Measurements from ENCODE around the gene CNIH3. TPM values are rescaled to one million over a fixed set of nuclear protein-coding genes. Genes with fewer than 3 reads are reported as not detected.

Gene CNIH3
- polyA plus RNA-seq, 1 donor (not counting 4 experiments of a cell fraction or from before 2014, with no cell fraction given) = 0.81 TPM

GRCh38 chr1:224718470-224719053, 102.4 kb downstream of the CNIH3 start:
- no peak overlapping the region for H3K4me2 ChIP-seq (ENCODE audit: control insufficient read depth, extremely low read depth, insufficient read depth, low read depth, low read length)
- no peaks in the 10 kb centered on the region for H3K36me3 ChIP-seq (ENCODE audit: control insufficient read depth in 2 of 2, extremely low read depth in 1 of 2, insufficient read depth in 2 of 2, low read length in 2 of 2)
- H3K4me1 ChIP-seq (ENCODE audit: control insufficient read depth, extremely low read depth, insufficient read depth, low read length) = no peaks in the 10 kb centered on the region
- no peak overlapping the region for H2AFZ ChIP-seq (ENCODE audit: control insufficient read depth, low read length)
- dilution Hi-C loops (cut with MboI; ENCODE audit: extremely low pct_ligation_motif_present, low sequenced_read_pairs) = no loop called here
- FAIRE-seq = no peak
- no peaks in the 10 kb centered on the region for H3K9me1 ChIP-seq (ENCODE audit: control insufficient read depth, extremely low read depth, insufficient read depth, low read length)
- H3K9ac ChIP-seq (ENCODE audit: control insufficient read depth, extremely low read depth, insufficient read depth, low read length) = no peak overlapping the region
- no peaks in the 10 kb centered on the region for H4K20me1 ChIP-seq (ENCODE audit: control insufficient read depth, extremely low read depth, insufficient read depth, low read length)
- H3K4me3 ChIP-seq (ENCODE audit: control insufficient read depth in 2 of 3, extremely low read depth in 1 of 3, insufficient read depth in 2 of 3, low read depth in 1 of 3, low read length in 3 of 3) = no peak overlapping the region
- H3K79me2 ChIP-seq (ENCODE audit: control insufficient read depth, insufficient read depth, low read length) = no peaks in the 10 kb centered on the region
- no peak for TF ChIP-seq EZH2 (IDR thresholded peaks at IDR 0.05; ENCODE audit: low read length)
- no peak for TF ChIP-seq CTCF (optimal IDR thresholded peaks at IDR 0.05 in 1 of 3, IDR thresholded peaks at IDR 0.05 in 1 of 3, conservative IDR thresholded peaks at IDR 0.05 in 1 of 3; ENCODE audit: extremely low read depth in 1 of 3, insufficient read depth in 2 of 3, low read length in 3 of 3)
- no peak overlapping the region for H3K27ac ChIP-seq (ENCODE audit: control insufficient read depth, insufficient read depth, low read length)
- no peaks in the 10 kb centered on the region for H3K9me3 ChIP-seq (ENCODE audit: control insufficient read depth, low read depth, low read length)
- no peaks in the 10 kb centered on the region for H3K27me3 ChIP-seq (ENCODE audit: control insufficient read depth, extremely low read depth, insufficient read depth, low read length)
- DNase-seq (ENCODE audit: low read depth, low spot score) = no peak

- H3K4me1 ChIP-seq (ENCODE audit: control insufficient read depth, extremely low read depth, insufficient read depth, low read length) = no peaks in the 10 kb centered on the region
- H3K27me3 ChIP-seq (ENCODE audit: control insufficient read depth, extremely low read depth, insufficient read depth, low read length) = no peaks in the 10 kb centered on the region
- H3K79me2 ChIP-seq (ENCODE audit: control insufficient read depth, insufficient read depth, low read length) = no peaks in the 10 kb centered on the region
- H3K4me2 ChIP-seq (ENCODE audit: control insufficient read depth, extremely low read depth, insufficient read depth, low read depth, low read length) = no peak overlapping the region
- H3K36me3 ChIP-seq (ENCODE audit: control insufficient read depth in 2 of 2, extremely low read depth in 1 of 2, insufficient read depth in 2 of 2, low read length in 2 of 2) = no peaks in the 10 kb centered on the region
- no peaks in the 10 kb centered on the region for H3K9me1 ChIP-seq (ENCODE audit: control insufficient read depth, extremely low read depth, insufficient read depth, low read length)
- no peaks in the 10 kb centered on the region for H3K9me3 ChIP-seq (ENCODE audit: control insufficient read depth, low read depth, low read length)
- H3K27ac ChIP-seq (ENCODE audit: control insufficient read depth, insufficient read depth, low read length) = no peak overlapping the region
- H3K4me3 ChIP-seq (ENCODE audit: control insufficient read depth in 2 of 3, extremely low read depth in 1 of 3, insufficient read depth in 2 of 3, low read depth in 1 of 3, low read length in 3 of 3) = no peak overlapping the region
- FAIRE-seq (no peak), DNase-seq (ENCODE audit: low read depth, low spot score) (no peak)
- TF ChIP-seq CTCF (optimal IDR thresholded peaks at IDR 0.05 in 1 of 3, IDR thresholded peaks at IDR 0.05 in 1 of 3, conservative IDR thresholded peaks at IDR 0.05 in 1 of 3; ENCODE audit: extremely low read depth in 1 of 3, insufficient read depth in 2 of 3, low read length in 3 of 3) (no peak), EZH2 (IDR thresholded peaks at IDR 0.05; ENCODE audit: low read length) (no peak)
- no peaks in the 10 kb centered on the region for H4K20me1 ChIP-seq (ENCODE audit: control insufficient read depth, extremely low read depth, insufficient read depth, low read length)
- H2AFZ ChIP-seq (ENCODE audit: control insufficient read depth, low read length) = no peak overlapping the region
- dilution Hi-C loops (cut with MboI; ENCODE audit: extremely low pct_ligation_motif_present, low sequenced_read_pairs) = no loop called here
- H3K9ac ChIP-seq (ENCODE audit: control insufficient read depth, extremely low read depth, insufficient read depth, low read length) = no peak overlapping the region
Measured at GRCh38 chr1:224719716-224720115, 103.6 kb downstream of the CNIH3 start.

Data from keratinocyte (primary cell).